Ammon's horn (tissue), 1 donor: Measurements from ENCODE around the gene CARTPT.

Experiments
- DNase-seq: peaks from one replicate; pipeline ENCODE4 v3.0.0-alpha.2; 2016; ENCODE audit warnings: low spot score

CARTPT gene

GRCh38 chr5:71719063-71719964 is at the start of gene CARTPT:
TSS of gene CARTPT (plus strand) at chr5:71719275. CDS start at chr5:71719294, 19 bp downstream.
- no peak for DNase-seq

GRCh38 chr5:71677977-71678376 is 41.1 kb upstream of the CARTPT start:
- no peak for DNase-seq

GRCh38 chr5:71679714-71680113 is 39.4 kb upstream of the CARTPT start:
- no peak for DNase-seq

GRCh38 chr5:71680510-71680909 is 38.6 kb upstream of the CARTPT start:
- DNase-seq, result no peak

GRCh38 chr5:71681296-71681695 is 37.8 kb upstream of the CARTPT start:
- no peak for DNase-seq

- DNase-seq, result no peak
Measured at GRCh38 chr5:71684309-71684708, 34.8 kb upstream of the CARTPT start.

GRCh38 chr5:71693828-71694427 is 25.1 kb upstream of the CARTPT start:
- DNase-seq, result no peak

GRCh38 chr5:71695071-71695470 is 24.0 kb upstream of the CARTPT start:
- no peak for DNase-seq

GRCh38 chr5:71695595-71695994 is 23.5 kb upstream of the CARTPT start:
- no peak for DNase-seq

- DNase-seq, result no peak
Measured at GRCh38 chr5:71697967-71698366, 21.1 kb upstream of the CARTPT start.

- DNase-seq, result no peak
Measured at GRCh38 chr5:71699233-71699632, 19.8 kb upstream of the CARTPT start.

- DNase-seq, result no peak
Measured at GRCh38 chr5:71699751-71700150, 19.3 kb upstream of the CARTPT start.

GRCh38 chr5:71700803-71701202 is 18.3 kb upstream of the CARTPT start:
- no peak for DNase-seq

GRCh38 chr5:71701407-71701806 is 17.7 kb upstream of the CARTPT start:
- no peak for DNase-seq

- DNase-seq, result no peak
Measured at GRCh38 chr5:71703941-71704340, 15.1 kb upstream of the CARTPT start.

GRCh38 chr5:71705421-71705820 is 13.7 kb upstream of the CARTPT start:
- no peak for DNase-seq

GRCh38 chr5:71706906-71707305 is 12.2 kb upstream of the CARTPT start:
- no peak for DNase-seq

- DNase-seq, result no peak
Measured at GRCh38 chr5:71711610-71712009, 7.5 kb upstream of the CARTPT start.

- DNase-seq, result no peak
Measured at GRCh38 chr5:71714911-71715310, 4.2 kb upstream of the CARTPT start.

- DNase-seq, result no peak
Measured at GRCh38 chr5:71727978-71728377, 8.9 kb downstream of the CARTPT start.

GRCh38 chr5:71731015-71731414 is 11.9 kb downstream of the CARTPT start:
- DNase-seq, result no peak

GRCh38 chr5:71732011-71732410 is 12.9 kb downstream of the CARTPT start:
- no peak for DNase-seq

- DNase-seq, result no peak
Measured at GRCh38 chr5:71734141-71734540, 15.1 kb downstream of the CARTPT start.
